SK-N-SH treated with all-trans-retinoic acid at 6 μM for 48 hours (cell line): ENCODE data around the gene ZNF8.

Experiments
- ATAC-seq: fragments of 200-7000 bp; cut with Tn5 transposase; 3 replicates; pipeline ENCODE4 v1.9.1; 2020; ENCODE audit warnings: mild to moderate bottlenecking, moderate library complexity
- BACH2 ChIP-seq: fragments of 250-450 bp; sonication (Bioruptor Pico); IDR thresholded peaks from 2 replicates; pipeline ENCODE4 v1.9.0; 2021; ENCODE audit warnings: mild to moderate bottlenecking, borderline replicate concordance
- CREB5 ChIP-seq: fragments of 250-450 bp; sonication (Bioruptor Pico); IDR thresholded peaks from 2 replicates; pipeline ENCODE4 v1.5.1; 2020; ENCODE audit warnings: low read depth, mild to moderate bottlenecking, moderate library complexity
- CSDC2 ChIP-seq: fragments of 250-450 bp; sonication (Bioruptor Pico); IDR thresholded peaks from 2 replicates; pipeline ENCODE4 v1.5.0; 2020; ENCODE audit warnings: mild to moderate bottlenecking, moderate library complexity
- CSRNP3 ChIP-seq: fragments of 250-450 bp; sonication (Bioruptor Pico); IDR thresholded peaks from 2 replicates; pipeline ENCODE4 v1.5.1; 2021; ENCODE audit warnings: mild to moderate bottlenecking, moderate library complexity
- ESRRG ChIP-seq: fragments of 250-450 bp; sonication (Bioruptor Pico); IDR thresholded peaks from 2 replicates; pipeline ENCODE4 v1.6.1; 2021; ENCODE audit warnings: mild to moderate bottlenecking
- GLIS3 ChIP-seq: fragments of 250-450 bp; sonication (Bioruptor Pico); IDR thresholded peaks from 2 replicates; pipeline ENCODE4 v1.5.0; 2020; ENCODE audit warnings: mild to moderate bottlenecking, moderate library complexity
- ISL1 ChIP-seq: fragments of 250-450 bp; sonication (Bioruptor Pico); IDR thresholded peaks from 2 replicates; pipeline ENCODE4 v2.1.2; 2022; ENCODE audit warnings: mild to moderate bottlenecking, moderate library complexity
- OSR1 ChIP-seq: fragments of 250-450 bp; sonication (Bioruptor Pico); IDR thresholded peaks from 2 replicates; pipeline ENCODE4 v1.8.0; 2022; ENCODE audit warnings: moderate library complexity, mild to moderate bottlenecking, inconsistent platforms
- PATZ1 ChIP-seq: fragments of 250-450 bp; sonication (Bioruptor Pico); IDR thresholded peaks from 2 replicates; pipeline ENCODE4 v1.8.0; 2020; ENCODE audit warnings: mild to moderate bottlenecking, moderate library complexity, borderline replicate concordance
- PPARA ChIP-seq: fragments of 250-450 bp; sonication (Bioruptor Pico); IDR thresholded peaks from 2 replicates; pipeline ENCODE4 v1.5.0; 2020; ENCODE audit warnings: mild to moderate bottlenecking, borderline replicate concordance
- RARB ChIP-seq: fragments of 250-450 bp; sonication (Bioruptor Pico); IDR thresholded peaks from 2 replicates; pipeline ENCODE4 v1.8.0; 2021; ENCODE audit warnings: mild to moderate bottlenecking, moderate library complexity
- SNAI2 ChIP-seq: fragments of 250-450 bp; sonication (Bioruptor Pico); IDR thresholded peaks from 2 replicates; pipeline ENCODE4 v1.5.0; 2020; ENCODE audit warnings: mild to moderate bottlenecking, moderate library complexity
- TCF4 ChIP-seq: fragments of 250-450 bp; sonication (Bioruptor Pico); IDR thresholded peaks from 2 replicates; pipeline ENCODE4 v1.8.0; 2021; ENCODE audit warnings: mild to moderate bottlenecking, moderate library complexity, borderline replicate concordance
- TOX ChIP-seq: fragments of 250-450 bp; sonication (Bioruptor Pico); IDR thresholded peaks from 2 replicates; pipeline ENCODE4 v1.8.0; 2021; ENCODE audit warnings: mild to moderate bottlenecking, moderate library complexity, borderline replicate concordance
- TSHZ2 ChIP-seq: fragments of 250-450 bp; sonication (Bioruptor Pico); IDR thresholded peaks from 2 replicates; pipeline ENCODE4 v1.5.0; 2020; ENCODE audit warnings: mild to moderate bottlenecking, moderate library complexity
- ZC3H10 ChIP-seq: fragments of 250-450 bp; sonication (Bioruptor Pico); IDR thresholded peaks from 2 replicates; pipeline ENCODE4 v1.5.1; 2021; ENCODE audit warnings: mild to moderate bottlenecking, moderate library complexity
- ZFP3 ChIP-seq: fragments of 250-450 bp; sonication (Bioruptor Pico); IDR thresholded peaks from 2 replicates; pipeline ENCODE4 v1.5.0; 2020; ENCODE audit warnings: mild to moderate bottlenecking, moderate library complexity
- ZFP30 ChIP-seq: fragments of 450-650 bp; formaldehyde crosslinking; IDR thresholded peaks from 2 replicates; pipeline ENCODE4 v1.5.0; 2022; ENCODE audit warnings: mild to moderate bottlenecking, moderate library complexity
- ZNF565 ChIP-seq: fragments of 450-650 bp; formaldehyde crosslinking; conservative IDR thresholded peaks from 2 replicates; pipeline ENCODE4 v1.5.0; 2020; ENCODE audit warnings: low read depth, mild to moderate bottlenecking, moderate library complexity
- ZNF70 ChIP-seq: fragments of 450-650 bp; formaldehyde crosslinking; IDR thresholded peaks from 2 replicates; pipeline ENCODE4 v1.5.0; 2020; ENCODE audit warnings: mild to moderate bottlenecking, moderate library complexity
- ZNF8 ChIP-seq: fragments of 450-650 bp; formaldehyde crosslinking; IDR thresholded peaks from 2 replicates; pipeline ENCODE4 v1.5.0; 2020; ENCODE audit warnings: mild to moderate bottlenecking, moderate library complexity

Gene ZNF8

GRCh38 chr19:58261600-58261967, 17.2 kb upstream of the ZNF8 start (continued):
- TF ChIP-seq PATZ1 (CRISPR knock-in tag): no peak

- no peak for ATAC-seq
- no peak for TF ChIP-seq ISL1 (CRISPR knock-in tag)
- TF ChIP-seq ZFP30 (CRISPR knock-in tag): no peak
- no peak for TF ChIP-seq RARB (CRISPR knock-in tag)
- TF ChIP-seq CSRNP3 (CRISPR knock-in tag): no peak
- no peak for TF ChIP-seq TCF4 (CRISPR knock-in tag)
- no peak for TF ChIP-seq PPARA
- no peak for TF ChIP-seq PATZ1 (CRISPR knock-in tag)
- TF ChIP-seq BACH2 (CRISPR knock-in tag): no peak
- TF ChIP-seq ZNF8 (CRISPR knock-in tag): no peak
- no peak for TF ChIP-seq GLIS3 (CRISPR knock-in tag)
- no peak for TF ChIP-seq TSHZ2 (CRISPR knock-in tag)
- TF ChIP-seq ZNF565 (CRISPR knock-in tag): no peak
- TF ChIP-seq ESRRG (CRISPR knock-in tag): no peak
- no peak for TF ChIP-seq CREB5 (CRISPR knock-in tag)
- no peak for TF ChIP-seq ZFP3 (CRISPR knock-in tag)
- no peak for TF ChIP-seq ZC3H10 (CRISPR knock-in tag)
- no peak for TF ChIP-seq TOX (CRISPR knock-in tag)
- no peak for TF ChIP-seq ZNF70 (CRISPR knock-in tag)
- TF ChIP-seq CSDC2: no peak
- no peak for TF ChIP-seq SNAI2 (CRISPR knock-in tag)
- TF ChIP-seq, all 23 proteins: peak for 0
Observed at GRCh38 chr19:58261968-58262921, 16.5 kb upstream of the ZNF8 start.

- ATAC-seq: no peak
- TF ChIP-seq ZNF565 (CRISPR knock-in tag) (no peak), PPARA (no peak), RARB (CRISPR knock-in tag) (no peak), ZFP30 (CRISPR knock-in tag) (no peak), OSR1 (CRISPR knock-in tag) (no peak), PATZ1 (CRISPR knock-in tag) (no peak), ZNF8 (CRISPR knock-in tag) (no peak), CSDC2 (no peak), CREB5 (CRISPR knock-in tag) (no peak)
- TF ChIP-seq, all 23 proteins: peak for 0
Observed at GRCh38 chr19:58262922-58263296, 15.8 kb upstream of the ZNF8 start.
